ENCODE measurements around the gene ZNF101.

Gene ZNF101

GRCh38 chr19:19637523-19638251 is 31.0 kb upstream of the ZNF101 start:
- no peak for DNase-seq

- peak in 1 of 51 donors; percentile 28 for DNase-seq
These were observed 26.0 kb upstream of the ZNF101 start for GRCh38 chr19:19642506-19643157.

GRCh38 chr19:19643158-19644053 is 25.2 kb upstream of the ZNF101 start, which contains the start of gene GMIP:
TSS of gene GMIP (minus strand) at chr19:19643657. CDS start at chr19:19643529, 128 bp downstream.
- peak in 48 of 51 donors; percentile 8 to 79 (median 41) for DNase-seq

DNA sequence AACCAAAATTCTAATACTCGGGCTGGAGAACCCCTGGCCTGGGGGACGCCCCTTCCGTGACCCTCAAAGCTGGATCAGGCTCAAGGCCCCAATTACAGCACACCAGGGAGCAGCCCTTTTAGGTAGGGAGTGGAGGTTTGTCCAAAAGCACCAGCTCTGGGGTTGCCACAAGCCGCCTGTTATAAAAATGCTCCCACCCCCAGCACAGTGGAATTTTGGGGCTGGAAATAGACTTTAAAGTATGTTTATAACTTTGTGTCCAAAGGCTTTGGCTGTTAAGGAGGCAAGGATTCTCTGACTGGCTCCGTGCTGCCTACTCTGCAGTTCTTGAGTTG is 24.6 kb upstream of the ZNF101 start:
- no peak for DNase-seq

DNA sequence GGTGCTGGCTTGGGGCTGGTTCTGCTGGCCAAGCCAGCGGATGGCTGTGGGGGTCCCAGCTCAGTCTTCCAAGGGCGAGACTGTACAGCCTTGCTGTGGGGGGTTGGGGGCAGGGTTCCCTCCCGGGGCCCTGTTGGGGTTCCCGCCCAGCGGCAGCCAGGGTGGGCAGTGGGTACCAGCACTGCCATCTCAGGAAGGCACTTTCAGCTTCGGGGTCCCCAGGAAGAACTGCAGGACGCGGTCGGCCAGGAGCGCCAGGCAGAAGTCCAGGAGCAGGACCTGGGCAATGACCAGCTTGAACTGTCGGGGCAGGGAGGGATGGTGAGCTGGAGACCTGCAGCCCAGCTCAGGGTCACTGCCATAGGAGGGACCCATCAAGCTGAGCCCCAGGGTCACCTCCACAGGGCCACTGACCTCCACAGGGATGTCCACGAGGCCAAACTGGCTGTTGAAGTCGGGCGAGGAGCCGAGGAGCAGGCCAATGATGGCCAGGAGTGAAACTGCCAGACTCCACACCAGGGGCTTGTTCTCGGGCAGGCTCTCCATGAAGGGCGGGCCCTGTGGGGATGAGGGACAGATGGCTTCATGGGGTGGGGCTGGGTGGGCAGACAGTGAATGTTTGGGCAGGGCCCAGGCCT is 23.3 kb upstream of the ZNF101 start:
- no peak for DNase-seq

GRCh38 chr19:19647037-19647835 is 21.4 kb upstream of the ZNF101 start:
- no peak for DNase-seq

- DNase-seq, result no peak
These were observed 19.5 kb upstream of the ZNF101 start for GRCh38 chr19:19649155-19649554.

DNA sequence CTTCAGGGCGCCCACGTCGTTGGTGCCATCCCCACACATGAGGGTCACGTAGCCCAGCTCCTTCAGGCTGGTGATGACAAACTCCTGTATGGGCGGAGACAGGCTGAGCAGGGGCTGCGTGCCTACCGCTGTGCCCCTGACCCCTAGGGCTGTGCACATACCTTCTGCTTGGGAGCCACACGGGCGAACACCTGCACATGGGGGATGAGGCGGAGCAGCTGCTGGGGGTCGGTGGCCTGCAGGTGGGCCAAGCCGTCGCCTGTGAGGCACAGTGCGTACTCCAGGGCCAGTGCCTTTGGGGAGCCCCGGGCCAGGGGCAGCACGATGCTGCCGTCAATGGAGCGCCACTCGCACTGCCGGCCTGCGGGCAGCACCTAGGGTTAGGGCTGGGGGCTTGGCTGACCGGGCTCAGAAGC is 19.1 kb upstream of the ZNF101 start:
- DNase-seq, result no peak

- DNase-seq, result peak in 5 of 51 donors; percentile 7 to 38 (median 16)
These were observed 18.3 kb upstream of the ZNF101 start for GRCh38 chr19:19650331-19650730.

- peak in 39 of 51 donors; percentile 15 to 76 (median 50) for DNase-seq
These were observed 17.6 kb upstream of the ZNF101 start for GRCh38 chr19:19651076-19651475.

DNA sequence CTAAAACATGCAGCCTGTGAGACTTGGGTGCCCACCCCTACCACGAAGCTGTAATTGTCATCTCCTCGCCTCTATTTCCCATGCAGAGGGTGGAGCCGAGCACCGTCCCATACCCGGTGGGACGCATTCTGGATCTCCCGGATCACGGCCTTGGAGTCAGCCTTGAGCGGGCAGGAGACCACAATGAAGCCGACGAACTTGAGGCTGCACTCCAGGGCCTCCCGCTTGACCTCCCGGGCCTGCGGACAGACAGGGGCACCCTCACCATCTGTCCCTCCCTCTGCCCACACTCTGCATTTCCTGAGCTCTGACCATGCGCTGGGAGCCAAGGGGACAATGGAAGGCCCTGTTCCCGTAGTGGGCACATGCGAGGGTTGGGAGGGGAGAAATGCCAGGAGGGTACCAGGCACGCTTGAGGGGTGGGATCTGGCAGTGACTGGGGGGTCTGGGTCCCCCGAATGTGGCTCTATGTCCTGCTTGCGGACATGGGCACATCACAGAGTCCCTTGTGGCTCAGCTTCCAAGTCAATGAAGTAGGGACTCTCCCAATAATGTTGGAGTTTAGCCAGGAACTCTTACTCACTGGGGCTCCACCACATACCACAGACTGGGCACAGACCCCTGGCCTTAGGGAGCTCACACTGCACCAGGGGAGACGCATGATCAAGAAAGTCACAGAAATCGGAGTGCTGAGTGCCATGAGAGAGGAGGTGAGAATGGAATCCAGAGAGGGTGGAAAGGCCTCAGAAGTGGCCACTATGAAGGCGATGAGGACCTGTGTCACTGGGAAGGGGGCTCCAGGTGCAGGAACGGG is 15.9 kb upstream of the ZNF101 start:
- no peak for DNase-seq

- no peak for DNase-seq
These were observed 15.0 kb upstream of the ZNF101 start for GRCh38 chr19:19653597-19654147.

GRCh38 chr19:19654441-19654840 is 14.2 kb upstream of the ZNF101 start:
- DNase-seq, result no peak

GRCh38 chr19:19655051-19655594 is 13.5 kb upstream of the ZNF101 start:
- no peak for DNase-seq

DNA sequence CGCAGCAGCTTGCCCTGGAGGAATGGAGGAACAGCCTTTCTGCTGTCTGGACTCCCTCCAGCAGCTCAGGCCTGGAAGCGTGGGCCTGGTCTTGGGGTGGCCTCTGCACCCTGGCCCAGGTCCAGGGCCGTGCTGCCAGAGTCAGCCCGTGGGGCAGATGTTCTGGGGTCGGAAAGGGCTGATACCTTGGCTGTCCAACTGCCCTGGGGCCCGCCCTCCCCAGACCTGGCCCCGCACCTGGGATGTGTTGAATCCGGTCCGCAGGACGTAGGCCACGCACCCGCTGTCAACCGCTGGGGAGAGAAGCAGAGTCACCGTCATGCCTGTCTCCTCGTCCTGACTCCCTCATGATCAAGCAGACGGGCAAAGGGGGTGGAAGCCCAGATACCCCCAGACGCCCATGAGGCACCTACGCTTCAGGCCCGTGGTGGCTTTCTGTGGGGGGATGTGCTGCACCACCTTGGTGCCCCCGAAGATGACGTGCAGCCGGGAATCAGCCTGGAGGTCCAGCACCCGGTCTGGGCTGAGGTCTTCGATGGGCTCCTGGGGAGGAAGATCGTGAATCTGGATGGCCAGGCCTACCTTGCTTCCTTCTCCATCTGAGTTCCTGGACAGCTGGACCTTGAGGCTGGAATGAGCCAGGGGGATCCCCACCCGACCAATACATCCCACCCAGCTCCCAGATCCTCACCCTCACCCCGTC is 12.8 kb upstream of the ZNF101 start:
- DNase-seq, result no peak

- no peak for DNase-seq
These were observed 11.9 kb upstream of the ZNF101 start for GRCh38 chr19:19656451-19657396.

- DNase-seq, result peak in 1 of 51 donors; percentile 58
These were observed 11.2 kb upstream of the ZNF101 start for GRCh38 chr19:19657397-19657783.

All from hypothalamus (tissue), 51 donors.